HUDEP-2 (cell line): ENCODE data around the gene AFAP1.

ENCODE experiments used
- DNase-seq, 76 experiments: peaks; one replicate each; lab custom pipeline; 2025; ENCODE audit not compliant: unreplicated experiment in 76 of 76; lab: John Stamatoyannopoulos, UW

Gene AFAP1

DNA sequence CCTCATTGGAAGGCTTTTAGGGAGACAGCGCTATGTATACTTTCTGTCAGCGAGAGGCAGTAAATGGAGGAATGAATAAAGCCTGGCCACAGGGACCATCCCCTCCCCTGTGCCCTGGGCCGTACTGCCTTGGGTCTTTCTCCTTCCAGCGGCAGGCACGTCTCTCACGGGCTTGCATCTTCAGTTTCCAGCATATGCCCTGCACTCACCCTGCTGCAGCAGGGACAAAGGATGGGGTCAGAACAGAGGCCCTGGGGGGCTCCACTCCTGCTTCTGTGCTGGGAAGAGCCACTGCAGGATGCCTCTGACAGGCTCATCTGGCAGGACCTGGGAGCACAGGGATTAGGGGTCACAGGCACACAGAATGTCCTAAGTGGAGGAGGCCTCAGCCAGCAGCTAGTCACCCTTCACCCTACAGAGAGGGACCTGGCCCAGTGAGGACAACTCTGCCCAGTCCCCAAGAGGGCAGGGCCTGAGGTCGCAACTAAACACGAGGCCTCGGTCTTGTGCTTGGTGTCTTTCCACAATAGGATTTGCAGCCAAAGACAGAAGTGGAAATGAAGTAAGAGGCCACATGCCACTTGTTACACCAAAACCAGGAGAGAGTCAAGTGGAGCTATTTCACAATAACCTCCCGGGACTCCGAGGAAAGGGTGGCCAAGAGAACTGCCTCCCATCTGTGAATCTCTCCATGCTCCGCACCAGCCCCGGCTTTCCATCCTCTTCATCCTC lies 150.8 kb downstream of the AFAP1 start:
- no peak for DNase-seq

- no peak for DNase-seq
Measured at GRCh38 chr4:7788193-7788592, 151.5 kb downstream of the AFAP1 start.

GRCh38 chr4:7787681-7788141 lies 151.9 kb downstream of the AFAP1 start:
- DNase-seq = no peak

GRCh38 chr4:7787067-7787466 lies 152.6 kb downstream of the AFAP1 start:
- no peak for DNase-seq

GRCh38 chr4:7786517-7786916 lies 153.1 kb downstream of the AFAP1 start:
- DNase-seq = no peak

- DNase-seq = no peak
Measured at GRCh38 chr4:7786040-7786439, 153.6 kb downstream of the AFAP1 start.

- DNase-seq = no peak
Measured at GRCh38 chr4:7785017-7785416, 154.6 kb downstream of the AFAP1 start.

DNA sequence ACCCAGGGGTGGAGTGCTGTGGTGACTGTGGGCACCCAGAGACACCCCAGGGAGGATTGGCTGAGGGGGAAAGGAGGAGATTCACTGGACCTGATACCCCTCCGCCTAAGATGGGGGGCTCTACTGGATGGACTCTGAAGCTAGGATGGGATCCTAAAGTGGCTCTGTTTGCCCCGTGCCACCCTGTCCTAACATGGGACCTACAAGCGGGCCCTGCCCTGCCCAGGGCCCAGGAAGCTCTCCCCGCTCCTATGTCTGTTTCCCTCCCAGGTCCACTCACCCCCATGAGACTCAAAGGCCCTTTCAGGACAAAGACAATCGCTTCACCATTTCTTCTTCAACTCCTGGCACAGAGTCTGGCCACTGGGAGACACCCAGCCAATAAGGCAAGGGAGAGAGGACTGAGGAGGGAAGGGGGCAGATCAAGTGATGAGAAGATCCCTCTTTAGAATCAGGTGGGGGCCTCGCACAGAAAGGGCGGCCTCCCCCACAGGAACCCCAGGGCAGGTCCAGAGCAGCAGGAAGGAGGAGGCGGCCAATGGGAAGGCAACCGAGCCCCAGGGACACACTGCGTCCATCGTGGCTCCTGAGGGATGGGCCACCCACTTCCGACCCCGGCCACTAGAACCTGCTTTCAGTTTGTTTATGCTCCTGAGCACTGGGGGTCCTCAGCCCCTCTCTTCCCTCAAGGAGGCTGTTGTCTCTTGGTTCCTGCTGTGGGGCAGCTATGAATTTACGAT lies 155.4 kb downstream of the AFAP1 start:
- DNase-seq = no peak

GRCh38 chr4:7783541-7783940 lies 156.1 kb downstream of the AFAP1 start:
- no peak for DNase-seq

DNA sequence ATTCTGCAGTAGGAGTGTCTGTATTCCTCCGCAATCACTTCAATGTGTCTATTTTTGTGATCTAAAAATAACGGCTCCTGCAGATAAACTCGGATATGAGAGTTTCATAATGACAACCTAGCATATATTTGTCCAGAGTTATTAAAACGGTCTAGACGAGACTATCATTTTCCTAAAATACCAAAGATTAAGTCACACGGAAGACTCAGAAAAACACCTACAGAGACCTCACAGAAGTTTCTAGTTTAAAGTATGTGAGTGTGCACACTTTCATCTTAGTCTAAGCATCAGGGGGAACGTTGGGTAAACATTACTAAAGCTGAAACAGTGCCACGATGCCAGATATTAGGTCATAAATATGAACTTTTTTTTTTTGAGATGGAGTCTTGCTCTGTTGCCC lies 156.9 kb downstream of the AFAP1 start:
- no peak for DNase-seq

DNA sequence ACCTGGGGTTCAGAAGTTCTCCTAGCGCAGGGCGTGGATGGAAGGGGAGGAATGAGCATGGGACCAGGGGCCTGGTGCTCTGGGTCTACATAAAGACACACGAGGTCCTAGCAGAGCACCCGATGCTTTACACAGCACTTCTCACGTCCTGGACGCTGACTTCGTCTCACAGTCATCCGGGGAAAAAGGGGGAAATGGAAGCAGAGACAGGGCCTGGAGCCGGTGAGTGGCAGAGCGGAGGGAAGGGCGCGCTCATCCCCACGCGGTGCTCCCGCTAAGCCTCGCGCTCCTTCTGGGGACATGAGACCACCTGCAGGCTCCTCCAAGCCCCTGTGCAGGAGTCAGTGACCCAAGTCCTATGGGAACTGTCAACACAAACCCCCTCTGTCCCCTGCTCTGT lies 157.7 kb downstream of the AFAP1 start:
- DNase-seq = no peak

- DNase-seq = no peak
Measured at GRCh38 chr4:7781366-7781765, 158.3 kb downstream of the AFAP1 start.

DNA sequence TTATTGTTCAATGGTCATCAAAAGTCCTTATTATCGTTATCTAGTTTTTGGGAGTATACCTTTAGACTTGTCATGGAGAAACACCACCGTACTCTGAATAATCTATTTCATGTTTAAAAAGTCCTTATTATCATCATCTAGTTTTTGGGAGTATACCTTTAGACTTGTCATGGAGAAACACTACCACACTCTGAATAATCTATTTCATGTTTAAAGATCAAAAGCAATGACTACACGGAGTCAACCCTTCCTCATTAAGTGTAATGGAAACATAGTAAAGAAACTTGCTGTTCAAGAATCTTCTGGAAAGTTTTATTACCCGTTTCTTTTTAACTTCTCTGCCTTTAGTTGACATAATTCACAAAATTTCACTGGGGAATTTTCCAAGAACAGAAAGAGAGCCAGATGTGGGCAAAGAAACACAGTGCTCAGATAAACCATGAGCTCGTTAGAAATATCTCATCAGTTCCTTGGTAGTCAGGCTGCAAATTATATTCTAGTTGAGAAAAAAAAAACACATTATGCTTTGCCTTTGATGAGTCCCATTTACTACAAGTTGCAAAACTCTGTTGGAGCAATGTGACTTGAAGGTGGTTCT lies 158.8 kb downstream of the AFAP1 start:
- no peak for DNase-seq

GRCh38 chr4:7779432-7779768 lies 160.3 kb downstream of the AFAP1 start:
- no peak for DNase-seq

- no peak for DNase-seq
Measured at GRCh38 chr4:7778510-7779431, 160.9 kb downstream of the AFAP1 start.

GRCh38 chr4:7777871-7778509 lies 161.7 kb downstream of the AFAP1 start:
- no peak for DNase-seq

DNA sequence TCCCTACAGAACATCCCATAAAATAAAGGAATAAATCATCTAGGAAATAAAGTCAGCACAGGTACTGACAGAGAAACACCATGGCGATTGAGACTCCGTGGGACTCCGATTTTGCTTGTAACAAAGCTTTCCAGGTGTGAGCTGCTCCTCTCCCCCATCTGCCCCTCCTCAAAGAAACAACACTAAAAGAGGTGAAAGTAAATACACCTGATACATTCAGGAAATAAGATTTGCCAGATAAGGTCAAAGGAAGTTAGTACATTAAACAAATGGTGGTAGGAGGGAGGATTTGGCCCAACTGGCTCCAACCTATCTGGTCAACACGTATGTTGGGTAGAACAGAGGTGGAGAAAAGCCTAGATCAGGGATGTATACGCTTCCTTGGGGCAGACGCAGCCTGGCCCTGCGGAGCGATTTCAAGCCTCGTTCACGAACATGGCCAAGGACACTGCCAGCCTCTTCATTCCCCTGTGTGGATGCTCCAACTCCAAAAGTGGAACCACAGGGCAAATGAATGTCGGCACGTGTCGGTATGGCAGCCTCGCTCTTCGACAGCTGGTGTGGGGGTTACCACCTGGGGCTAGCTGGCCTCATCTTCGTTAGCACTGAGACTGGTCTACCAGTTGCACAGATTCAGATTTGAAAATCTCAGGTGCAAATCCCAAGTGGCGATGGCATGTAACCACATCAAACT lies 162.5 kb downstream of the AFAP1 start:
- no peak for DNase-seq

- DNase-seq = no peak
Measured at GRCh38 chr4:7775396-7775795, 164.3 kb downstream of the AFAP1 start.

DNA sequence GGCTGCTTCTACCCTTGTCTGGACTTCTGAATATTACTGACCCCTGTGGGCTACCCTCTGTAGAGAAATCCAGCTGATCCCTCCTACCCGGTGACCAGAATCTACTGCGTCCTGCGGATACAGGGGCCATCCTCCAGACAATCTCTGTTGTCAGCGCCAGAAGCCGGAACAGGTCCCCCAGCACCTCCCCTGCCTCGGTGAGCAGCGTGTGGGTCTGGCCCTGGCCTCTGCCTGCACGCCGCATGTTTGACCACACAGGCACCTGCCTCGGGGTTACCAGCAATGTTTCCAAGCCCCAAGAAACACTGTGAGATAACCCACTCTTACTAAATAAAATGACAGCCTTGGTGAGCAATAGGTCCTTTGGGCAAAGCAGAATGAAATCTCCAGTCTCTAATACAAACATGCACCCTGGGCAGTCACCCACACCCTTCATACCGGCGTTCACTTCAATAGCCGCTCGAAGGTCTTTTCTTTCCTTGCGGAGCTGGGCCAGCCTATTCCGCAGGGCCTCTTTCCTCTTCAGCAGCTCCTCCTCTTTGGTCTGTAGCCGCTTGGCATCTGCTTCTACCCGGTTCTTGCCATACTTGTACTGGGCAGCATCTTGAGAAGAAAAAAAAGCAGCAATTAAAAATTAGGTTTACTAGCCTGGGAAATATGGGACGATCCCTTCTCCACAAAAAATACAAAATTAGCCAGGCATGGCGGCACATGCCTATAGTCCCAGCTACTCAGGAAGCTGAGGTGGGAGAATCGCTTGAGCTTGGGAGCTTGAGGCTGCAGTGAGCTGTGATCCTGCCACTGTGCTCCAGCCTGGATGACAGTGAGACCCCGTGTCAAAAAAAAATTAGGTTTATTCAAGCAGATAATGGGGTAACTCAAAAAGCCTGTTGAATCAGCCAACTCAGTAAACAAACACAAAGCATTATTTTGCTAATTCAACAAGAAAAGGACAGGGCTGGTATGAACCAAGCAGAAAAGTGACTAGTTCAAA lies 165.1 kb downstream of the AFAP1 start:
- DNase-seq = no peak
